Neural crest cell (in vitro differentiated cells): ENCODE measurements around the gene MRAP. TPM values are rescaled to one million over a fixed set of nuclear protein-coding genes. Genes with fewer than 3 reads are reported as not detected.

Experiments used
- DNase-seq: peaks from one replicate; pipeline ENCODE4 v3.0.0; 2021; ENCODE audit warnings: low read depth, mixed read lengths, low spot score
- H3K27ac Mint-ChIP-seq: one replicate; pipeline ENCODE4 v1.8.0; 2021; ENCODE audit warnings: mild to moderate bottlenecking, mixed read lengths; ENCODE audit not compliant: unreplicated experiment
- H3K27me3 Mint-ChIP-seq: 2 replicates; pipeline ENCODE4 v1.8.0; 2021; ENCODE audit warnings: low read depth, mild to moderate bottlenecking, mixed read lengths
- H3K36me3 Mint-ChIP-seq: 2 replicates; pipeline ENCODE4 v1.8.0; 2021; ENCODE audit warnings: low read depth, mild to moderate bottlenecking, mixed read lengths
- H3K4me1 Mint-ChIP-seq: 2 replicates; pipeline ENCODE4 v1.8.0; 2021; ENCODE audit warnings: mixed read lengths
- H3K4me3 Mint-ChIP-seq: one replicate; pipeline ENCODE4 v1.8.0; 2021; ENCODE audit warnings: mild to moderate bottlenecking, mixed read lengths
- H3K9me3 Mint-ChIP-seq: 2 replicates; pipeline ENCODE4 v1.8.0; 2021; ENCODE audit warnings: mixed read lengths
- total RNA-seq: library from RNA; stranded (reverse); gene quantifications from 2 replicates; pipeline ENCODE4 v1.2.1, GENCODE V29; 2021
- TF ChIP-seq, protein P1 (sequence below): fragments of 200-600 bp; sonication (generic); conservative IDR thresholded peaks from 2 replicates; pipeline ENCODE4 v1.5.0; 2021; ENCODE audit warnings: antibody characterized with exemption, mild to moderate bottlenecking

Gene MRAP
- total RNA-seq, 1 donor from 2014 or later = not detected

DNA sequence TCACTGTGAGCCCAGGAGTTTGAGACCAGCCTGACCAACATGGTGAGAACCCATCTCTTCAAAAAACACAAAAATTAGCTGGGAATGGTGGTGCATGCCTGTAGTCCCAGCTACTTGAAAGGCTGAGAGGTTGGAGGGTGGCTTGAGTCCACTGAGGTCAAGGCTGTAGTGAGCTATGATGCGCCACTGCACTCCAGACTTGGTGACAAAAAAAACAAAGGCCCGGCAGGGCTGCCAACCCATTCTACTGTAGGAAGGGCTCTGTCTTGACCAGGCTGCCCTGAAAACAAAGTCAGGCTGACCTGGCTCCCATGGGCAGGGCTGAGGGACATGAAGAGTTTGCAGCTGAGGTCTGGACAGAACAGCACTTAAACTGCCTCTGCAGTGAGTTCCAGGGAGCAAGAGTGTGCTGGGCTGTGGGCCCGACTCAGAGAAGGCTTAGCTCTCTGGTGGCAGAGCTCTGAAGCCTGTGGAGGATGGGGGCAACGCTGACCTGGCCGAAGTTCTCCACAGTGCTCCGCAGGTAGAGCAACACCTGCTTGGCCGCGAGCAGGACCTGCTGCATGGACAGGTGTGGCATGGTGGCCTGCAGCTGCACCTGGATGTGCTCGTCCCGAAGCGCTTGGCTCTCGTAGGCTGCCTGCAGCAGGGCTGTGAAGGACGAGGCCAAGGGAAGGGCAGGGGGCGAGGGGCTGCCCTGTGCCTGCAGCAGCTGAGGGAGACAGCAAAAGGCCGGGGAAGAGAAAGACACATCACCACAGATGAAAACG is 51.7 kb downstream of the MRAP start:
- Mint-ChIP-seq H3K27ac (no peak overlapping the region), H3K36me3 (peaks cover 33% of the 10 kb centered on the region)

DNA sequence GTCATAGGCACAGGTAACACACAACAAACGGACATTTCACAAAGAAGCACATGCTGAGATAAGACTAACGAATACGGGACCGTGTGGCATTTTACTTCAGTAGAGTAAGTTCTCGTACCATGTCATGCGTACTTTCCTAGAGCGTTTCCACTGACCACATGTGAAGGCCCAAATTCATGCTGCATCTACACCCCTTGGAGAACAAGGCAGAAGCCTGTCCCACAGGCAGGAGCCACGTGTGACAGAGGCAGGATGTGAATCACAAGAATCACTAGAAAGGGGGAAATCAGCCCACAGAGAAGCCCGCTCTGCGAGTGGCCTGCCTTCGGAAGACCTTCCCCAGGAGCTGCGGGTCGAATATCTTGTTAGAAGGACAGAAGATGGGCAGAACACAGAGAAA is 52.3 kb downstream of the MRAP start:
- Mint-ChIP-seq H3K4me3 (no peak overlapping the region), H3K27me3 (no peaks in the 10 kb centered on the region), H3K9me3 (no peaks in the 10 kb centered on the region), H3K36me3 (peaks cover 30% of the 10 kb centered on the region), H3K27ac (no peak overlapping the region), H3K4me1 (no peaks in the 10 kb centered on the region)
- TF ChIP-seq, protein P1, sequence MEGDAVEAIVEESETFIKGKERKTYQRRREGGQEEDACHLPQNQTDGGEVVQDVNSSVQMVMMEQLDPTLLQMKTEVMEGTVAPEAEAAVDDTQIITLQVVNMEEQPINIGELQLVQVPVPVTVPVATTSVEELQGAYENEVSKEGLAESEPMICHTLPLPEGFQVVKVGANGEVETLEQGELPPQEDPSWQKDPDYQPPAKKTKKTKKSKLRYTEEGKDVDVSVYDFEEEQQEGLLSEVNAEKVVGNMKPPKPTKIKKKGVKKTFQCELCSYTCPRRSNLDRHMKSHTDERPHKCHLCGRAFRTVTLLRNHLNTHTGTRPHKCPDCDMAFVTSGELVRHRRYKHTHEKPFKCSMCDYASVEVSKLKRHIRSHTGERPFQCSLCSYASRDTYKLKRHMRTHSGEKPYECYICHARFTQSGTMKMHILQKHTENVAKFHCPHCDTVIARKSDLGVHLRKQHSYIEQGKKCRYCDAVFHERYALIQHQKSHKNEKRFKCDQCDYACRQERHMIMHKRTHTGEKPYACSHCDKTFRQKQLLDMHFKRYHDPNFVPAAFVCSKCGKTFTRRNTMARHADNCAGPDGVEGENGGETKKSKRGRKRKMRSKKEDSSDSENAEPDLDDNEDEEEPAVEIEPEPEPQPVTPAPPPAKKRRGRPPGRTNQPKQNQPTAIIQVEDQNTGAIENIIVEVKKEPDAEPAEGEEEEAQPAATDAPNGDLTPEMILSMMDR = no peak
- DNase-seq = no peak

More for the DNA sequence above, 51.7 kb downstream of the MRAP start:
- no peaks in the 10 kb centered on the region for H3K4me1 Mint-ChIP-seq
- H3K4me3 Mint-ChIP-seq = no peak overlapping the region
- no peaks in the 10 kb centered on the region for H3K27me3 Mint-ChIP-seq
- no peak for DNase-seq
- TF ChIP-seq, protein P1 = no peak
- H3K9me3 Mint-ChIP-seq = no peaks in the 10 kb centered on the region

DNA sequence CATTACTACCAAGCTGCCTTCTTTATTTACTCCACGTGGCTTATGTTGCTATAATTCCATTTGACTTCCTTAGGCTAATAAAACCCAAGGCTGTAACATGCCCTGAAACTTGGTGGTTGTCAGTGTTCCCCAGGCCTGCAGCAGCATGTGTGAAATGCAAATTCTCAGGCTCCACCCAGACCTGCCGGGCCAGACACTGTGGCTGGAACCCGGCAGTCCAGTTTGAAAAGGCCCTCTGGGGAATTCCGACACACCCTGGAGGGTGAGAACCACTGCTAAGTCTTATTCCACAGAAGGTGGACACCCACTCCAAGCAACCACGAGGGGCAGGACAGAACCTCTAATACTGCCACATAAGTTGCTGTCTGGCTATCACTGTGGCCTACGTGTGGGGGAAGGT is 52.8 kb downstream of the MRAP start:
- TF ChIP-seq, protein P1 = no peak
- H3K27me3 Mint-ChIP-seq = no peaks in the 10 kb centered on the region
- no peaks in the 10 kb centered on the region for H3K4me1 Mint-ChIP-seq
- H3K36me3 Mint-ChIP-seq = peaks cover 26% of the 10 kb centered on the region
- no peak overlapping the region for H3K27ac Mint-ChIP-seq
- H3K4me3 Mint-ChIP-seq = no peak overlapping the region
- DNase-seq = no peak
- H3K9me3 Mint-ChIP-seq = no peaks in the 10 kb centered on the region

DNA sequence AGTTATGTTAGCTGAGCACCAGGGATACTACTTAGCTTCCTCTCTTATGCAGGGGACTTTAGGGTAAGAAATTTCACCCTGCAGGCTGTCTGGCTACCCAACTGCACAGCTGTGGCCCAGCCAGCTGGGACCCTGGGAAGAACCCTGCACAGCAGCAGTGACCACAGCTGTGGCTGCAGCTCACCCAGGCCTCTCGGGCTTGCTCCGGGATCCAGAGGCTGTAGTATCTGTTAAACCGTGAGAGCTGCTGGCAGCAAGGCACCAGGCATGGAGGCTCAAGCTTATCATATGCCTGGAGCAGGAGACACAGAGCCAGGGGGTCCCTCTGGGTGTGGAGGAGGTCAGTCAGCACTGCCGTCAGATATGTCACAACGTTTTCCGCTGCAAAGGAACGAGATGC is 53.9 kb downstream of the MRAP start:
- no peak for DNase-seq
- TF ChIP-seq, protein P1 = no peak
- Mint-ChIP-seq H3K27me3 (no peaks in the 10 kb centered on the region), H3K27ac (no peak overlapping the region), H3K9me3 (no peaks in the 10 kb centered on the region), H3K4me1 (no peaks in the 10 kb centered on the region), H3K4me3 (no peak overlapping the region), H3K36me3 (peaks cover 20% of the 10 kb centered on the region)

DNA sequence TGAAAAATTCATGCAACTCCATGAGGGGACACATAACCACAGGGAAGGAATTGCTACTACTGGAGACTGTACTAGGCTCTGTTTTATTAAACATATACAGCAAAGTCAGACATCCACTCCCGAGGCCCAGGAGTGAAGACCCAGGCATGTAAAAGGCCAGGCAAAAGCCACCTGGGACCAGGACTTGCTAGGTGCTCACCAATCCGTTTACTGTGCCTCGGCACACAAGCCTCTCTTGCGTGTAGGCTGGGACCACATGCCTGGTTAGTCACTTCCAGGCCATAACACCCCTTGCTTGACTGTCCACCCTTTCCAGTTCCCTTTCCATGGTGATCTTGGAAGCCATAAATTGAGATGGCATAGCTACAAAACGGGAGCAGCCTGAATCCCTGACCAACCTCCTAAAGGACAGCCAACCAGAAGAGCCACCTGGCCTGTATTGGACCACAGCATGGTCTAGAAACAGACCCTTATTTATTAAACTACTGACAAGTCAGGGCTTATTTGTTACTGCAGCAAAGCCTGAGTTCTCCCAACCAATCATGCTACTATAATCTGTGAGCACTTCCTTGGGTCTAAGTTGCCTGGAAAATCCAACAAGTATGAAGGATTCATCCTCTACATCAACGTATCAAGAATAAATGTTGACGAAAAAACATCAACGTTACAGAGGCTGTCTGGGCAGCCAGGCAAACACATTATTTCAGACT is 54.5 kb downstream of the MRAP start:
- H3K36me3 Mint-ChIP-seq = peaks cover 16% of the 10 kb centered on the region
- no peak for DNase-seq
- no peak overlapping the region for H3K4me3 Mint-ChIP-seq
- H3K27me3 Mint-ChIP-seq = no peaks in the 10 kb centered on the region
- TF ChIP-seq, protein P1 = no peak
- no peaks in the 10 kb centered on the region for H3K9me3 Mint-ChIP-seq
- H3K27ac Mint-ChIP-seq = no peak overlapping the region
- H3K4me1 Mint-ChIP-seq = no peaks in the 10 kb centered on the region
